Thoracic aorta (tissue), 2 donors: Measurements from ENCODE around the gene TNFSF15. TPM values are rescaled to one million over a fixed set of nuclear protein-coding genes. Genes with fewer than 3 reads are reported as not detected.
"Not testable (repeated sequence)": the region's sequence is repeated elsewhere in the genome, so short reads cannot be mapped to it uniquely, and the experiment has no call there.

ENCODE experiments used
- ATAC-seq: fragments of 150-250 bp; one replicate; pipeline ENCODE4 v1.8.0; 2017; ENCODE audit warnings: low read depth; ENCODE audit not compliant: insufficient number of reproducible peaks, low FRiP score
- DNase-seq: peaks from one replicate; pipeline ENCODE4 v3.0.0-alpha.2; 2020; ENCODE audit warnings: low spot score
- H3K27ac ChIP-seq, 2 donors: fragments of 200-600 bp; sonication (generic); 1 replicate in 1 of 2; 2 replicates in 1 of 2; pipeline ENCODE4 v1.5.1; 2016; ENCODE audit warnings: mild to moderate bottlenecking in 2 of 2, moderate library complexity in 2 of 2
- H3K27me3 ChIP-seq: fragments of 200-600 bp; sonication (generic); replicated peaks from 2 replicates; pipeline ENCODE4 v1.6.0; 2016; ENCODE audit warnings: mild to moderate bottlenecking; ENCODE audit not compliant: insufficient read depth
- H3K36me3 ChIP-seq: fragments of 200-600 bp; sonication (generic); one replicate; pipeline ENCODE4 v1.5.1; 2016
- H3K4me1 ChIP-seq, 2 donors: fragments of 200-600 bp; sonication (generic); 1 replicate in 1 of 2; 2 replicates in 1 of 2; pipeline versions ENCODE4 v1.5.1 to v1.6.0; 2016; ENCODE audit warnings: low read depth in 2 of 2, mild to moderate bottlenecking in 1 of 2; ENCODE audit not compliant: control insufficient read depth in 1 of 2
- H3K4me3 ChIP-seq: fragments of 200-600 bp; sonication (generic); 2 replicates; pipeline ENCODE4 v1.5.1; 2016; ENCODE audit warnings: mild to moderate bottlenecking
- H3K9me3 ChIP-seq: fragments of 200-600 bp; sonication (generic); 2 replicates; pipeline ENCODE4 v1.5.1; 2016
- total RNA-seq, 2 donors: library from RNA; depleted of rRNA; stranded (reverse); fragments of >200 nt; gene quantifications; one replicate each; pipeline versions ENCODE4 v1.1.0 to v1.2.3, GENCODE V29; 2016
- TF ChIP-seq, protein P1 (sequence below): fragments of 200-600 bp; sonication (generic); IDR thresholded peaks from one replicate; pipeline ENCODE4 v1.5.1; 2019; ENCODE audit warnings: antibody characterized with exemption

The TNFSF15 gene
- total RNA-seq, 2 donors from 2014 or later = 0.63 TPM; not detected in 1

DNA sequence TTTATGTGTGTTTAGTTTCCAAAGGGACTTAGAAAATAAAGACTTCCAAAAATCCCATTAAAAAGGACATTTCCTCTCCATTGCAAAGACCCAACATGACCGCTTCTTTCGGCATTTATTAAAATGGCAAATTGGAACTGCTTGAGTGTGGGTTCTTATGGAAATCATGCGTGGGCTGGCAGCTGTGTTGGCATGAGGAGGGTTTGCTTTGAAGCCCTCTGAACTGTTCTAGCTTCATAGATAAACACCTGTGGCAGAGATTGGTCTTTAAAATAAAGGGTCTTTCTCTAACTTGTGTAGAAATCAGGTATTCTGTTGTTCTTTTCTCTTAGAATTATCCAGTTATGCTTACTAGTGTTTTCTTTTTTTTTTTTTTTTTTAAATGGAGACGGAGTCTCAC, 68.0 kb downstream of the TNFSF15 start:
- TF ChIP-seq, protein P1, sequence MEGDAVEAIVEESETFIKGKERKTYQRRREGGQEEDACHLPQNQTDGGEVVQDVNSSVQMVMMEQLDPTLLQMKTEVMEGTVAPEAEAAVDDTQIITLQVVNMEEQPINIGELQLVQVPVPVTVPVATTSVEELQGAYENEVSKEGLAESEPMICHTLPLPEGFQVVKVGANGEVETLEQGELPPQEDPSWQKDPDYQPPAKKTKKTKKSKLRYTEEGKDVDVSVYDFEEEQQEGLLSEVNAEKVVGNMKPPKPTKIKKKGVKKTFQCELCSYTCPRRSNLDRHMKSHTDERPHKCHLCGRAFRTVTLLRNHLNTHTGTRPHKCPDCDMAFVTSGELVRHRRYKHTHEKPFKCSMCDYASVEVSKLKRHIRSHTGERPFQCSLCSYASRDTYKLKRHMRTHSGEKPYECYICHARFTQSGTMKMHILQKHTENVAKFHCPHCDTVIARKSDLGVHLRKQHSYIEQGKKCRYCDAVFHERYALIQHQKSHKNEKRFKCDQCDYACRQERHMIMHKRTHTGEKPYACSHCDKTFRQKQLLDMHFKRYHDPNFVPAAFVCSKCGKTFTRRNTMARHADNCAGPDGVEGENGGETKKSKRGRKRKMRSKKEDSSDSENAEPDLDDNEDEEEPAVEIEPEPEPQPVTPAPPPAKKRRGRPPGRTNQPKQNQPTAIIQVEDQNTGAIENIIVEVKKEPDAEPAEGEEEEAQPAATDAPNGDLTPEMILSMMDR = no peak
- Histone ChIP-seq H3K4me1 (no peaks in the 10 kb centered on the region), H3K9me3 (no peaks in the 10 kb centered on the region), H3K27me3 (no peaks in the 10 kb centered on the region), H3K4me3 (no peak overlapping the region), H3K36me3 (no peaks in the 10 kb centered on the region), H3K27ac (no peak overlapping the region)
- DNase-seq = no peak
- ATAC-seq = no peak

DNA sequence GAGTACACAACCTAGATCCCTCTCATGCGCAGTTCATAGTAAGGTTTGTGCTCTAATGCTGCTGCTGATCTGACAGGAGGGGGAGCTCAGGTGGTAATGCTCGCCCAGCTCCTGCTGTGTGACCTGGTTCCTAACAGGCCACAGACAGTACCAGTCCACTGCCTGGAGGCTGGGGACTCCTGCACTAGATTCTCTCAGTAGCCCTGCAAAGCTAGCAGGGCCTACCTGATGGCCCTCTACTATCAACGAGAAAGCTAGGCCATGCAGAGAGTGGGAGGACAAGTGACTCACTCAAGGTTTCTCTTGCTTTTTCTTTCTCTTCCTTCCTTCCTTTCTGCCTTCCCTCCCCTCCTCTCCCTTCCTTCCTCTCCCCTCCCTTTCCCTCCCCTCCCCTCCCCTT, 68.7 kb downstream of the TNFSF15 start:
- Histone ChIP-seq H3K27me3 (no peaks in the 10 kb centered on the region), H3K27ac (no peak overlapping the region), H3K4me3 (no peak overlapping the region), H3K4me1 (no peaks in the 10 kb centered on the region), H3K36me3 (no peaks in the 10 kb centered on the region), H3K9me3 (no peaks in the 10 kb centered on the region)
- ATAC-seq (no peak), DNase-seq (no peak)
- TF ChIP-seq, protein P1 = no peak

DNA sequence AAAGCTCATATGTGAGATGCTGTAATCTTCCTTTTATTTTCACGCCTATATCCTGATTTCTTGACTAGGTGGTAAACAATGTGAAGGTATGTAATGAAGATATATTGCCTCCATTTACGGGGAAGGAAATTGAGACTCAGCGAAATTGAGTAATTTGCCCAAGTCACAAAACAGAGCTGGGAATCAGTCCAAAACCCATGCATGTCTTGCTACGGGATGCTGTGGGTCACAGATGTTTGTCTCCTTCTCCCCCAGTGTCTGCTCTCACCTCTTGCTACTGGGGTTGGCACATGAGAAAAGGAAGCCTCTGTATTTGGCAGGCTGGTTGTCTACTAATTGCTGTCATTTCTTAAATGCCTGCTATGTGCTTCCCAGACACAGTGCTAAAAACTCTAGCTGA, 70.1 kb downstream of the TNFSF15 start:
- H3K4me1 ChIP-seq = no peaks in the 10 kb centered on the region
- H3K36me3 ChIP-seq = no peaks in the 10 kb centered on the region
- no peaks in the 10 kb centered on the region for H3K27me3 ChIP-seq
- TF ChIP-seq, protein P1 = no peak
- ATAC-seq (no peak), DNase-seq (no peak)
- no peaks in the 10 kb centered on the region for H3K9me3 ChIP-seq
- H3K4me3 ChIP-seq = no peak overlapping the region
- no peak overlapping the region for H3K27ac ChIP-seq

GRCh38 chr9:114735139-114735538, 70.7 kb downstream of the TNFSF15 start:
- not testable (repeated sequence) for ATAC-seq, H3K9me3 ChIP-seq, H3K36me3 ChIP-seq, DNase-seq, H3K4me1 ChIP-seq, H3K27me3 ChIP-seq, H3K27ac ChIP-seq, H3K4me3 ChIP-seq

Other genes with a start within 250 kb of the TNFSF15 start
- 100 to 1,000 TPM; 109 to 153 TPM for gene ATP6V1G1, start 218.3 kb downstream of the TNFSF15 start, total RNA-seq
- gene TMEM268, start 194.7 kb downstream of the TNFSF15 start, total RNA-seq = 10 to 100 TPM in 1 of 2 donors, 1 to 10 TPM in 1; 7.7 to 10.9 TPM
- not detected for gene TEX53, start 148.2 kb downstream of the TNFSF15 start, total RNA-seq
- not detected for gene TEX48, start 123.8 kb downstream of the TNFSF15 start, total RNA-seq
- gene TNFSF8, start 124.6 kb upstream of the TNFSF15 start, total RNA-seq = 1 to 10 TPM; 4.1 to 5.8 TPM